CD4-positive, alpha-beta memory T cell (primary cell): ENCODE data around the gene C11orf21. TPM values are rescaled to one million over a fixed set of nuclear protein-coding genes. Genes with fewer than 3 reads are reported as not detected.

ENCODE experiments used
- CTCF ChIA-PET: fragments of 350-600 bp; sonication (Branson Sonifier 250); formaldehyde crosslinking; loops from one replicate; lab custom pipeline; 2021; ENCODE audit warnings: inconsistent platforms; ENCODE audit not compliant: partially characterized antibody; lab: Charles Lee
- POLR2A ChIA-PET: fragments of 350-600 bp; sonication (Branson Sonifier 250); formaldehyde crosslinking; loops from one replicate; lab custom pipeline; 2021; ENCODE audit not compliant: partially characterized antibody; lab: Charles Lee
- DNase-seq, 5 donors: peaks; one replicate each; pipeline versions ENCODE4 v3.0.0 to v3.0.0-alpha.2; 2020 to 2022; ENCODE audit warnings: mixed read lengths in 1 of 5
- H3K27ac ChIP-seq: one replicate; pipeline ENCODE4 v1.7.0; 2013; ENCODE audit warnings: low read depth, low read length
- H3K27me3 ChIP-seq: 2 replicates; pipeline ENCODE4 v1.7.0; 2013; ENCODE audit warnings: mild to moderate bottlenecking, low read length, moderate library complexity; ENCODE audit not compliant: insufficient read depth
- H3K36me3 ChIP-seq: 2 replicates; pipeline ENCODE4 v1.7.0; 2013; ENCODE audit warnings: mild to moderate bottlenecking, low read length, moderate library complexity; ENCODE audit not compliant: insufficient read depth
- H3K4me1 ChIP-seq: 2 replicates; pipeline ENCODE4 v1.7.0; 2013; ENCODE audit warnings: mild to moderate bottlenecking, low read length, moderate library complexity; ENCODE audit not compliant: insufficient read depth
- H3K4me3 ChIP-seq, 2 donors: one replicate each; pipeline ENCODE4 v1.7.0; 2013; ENCODE audit warnings: low read length in 2 of 2, mild to moderate bottlenecking in 1 of 2
- H3K9me3 ChIP-seq, 2 donors: one replicate each; pipeline ENCODE4 v1.7.0; 2013; ENCODE audit warnings: low read length in 2 of 2, control low read depth in 1 of 2; ENCODE audit not compliant: control insufficient read depth in 1 of 2
- H3K27ac Mint-ChIP-seq, 7 donors: one replicate each; pipeline ENCODE4 v1.8.0; 2020 to 2021; ENCODE audit warnings: mixed read lengths in 7 of 7, mild to moderate bottlenecking in 6 of 7, inconsistent platforms in 3 of 7, moderate library complexity in 3 of 7
- H3K27me3 Mint-ChIP-seq, 2 donors: one replicate each; pipeline ENCODE4 v1.8.0; 2020 to 2021; ENCODE audit warnings: mixed read lengths in 2 of 2
- H3K36me3 Mint-ChIP-seq, 2 donors: one replicate each; pipeline ENCODE4 v1.8.0; 2020 to 2021; ENCODE audit warnings: mixed read lengths in 2 of 2, inconsistent platforms in 1 of 2, mild to moderate bottlenecking in 1 of 2
- H3K4me1 Mint-ChIP-seq, 4 donors: one replicate each; pipeline ENCODE4 v1.8.0; 2020 to 2021; ENCODE audit warnings: mixed read lengths in 4 of 4, mild to moderate bottlenecking in 1 of 4
- H3K4me3 Mint-ChIP-seq, 8 donors: one replicate each; pipeline ENCODE4 v1.8.0; 2020 to 2021; ENCODE audit warnings: mixed read lengths in 8 of 8, mild to moderate bottlenecking in 7 of 8, moderate library complexity in 6 of 8, inconsistent platforms in 3 of 8
- H3K9me3 Mint-ChIP-seq, 8 donors: one replicate each; pipeline ENCODE4 v1.8.0; 2020 to 2021; ENCODE audit warnings: mixed read lengths in 8 of 8, mild to moderate bottlenecking in 5 of 8, inconsistent platforms in 3 of 8, moderate library complexity in 1 of 8
- intact Hi-C: fragments of 100-400 bp; cut with micrococcal nuclease; formaldehyde crosslinking; loops from one replicate; pipeline ENCODE4 v1.15.1; 2023
- polyA plus RNA-seq, 2 donors: library from polyadenylated mRNA; unstranded; fragments of 300-500 nt; fragmentation: Illumina TruSeq; gene quantifications; one replicate each; pipeline ENCODE4 v1.2.3, GENCODE V29; 2021
- total RNA-seq, 2 experiments: library from RNA; stranded (reverse); gene quantifications; one replicate each; pipeline ENCODE4 v1.2.3, GENCODE V29; 2021

The C11orf21 gene
- total and polyA plus RNA-seq, 4 experiments from 2014 or later, result 9.4 to 65.6 (median 37.6) TPM

DNA sequence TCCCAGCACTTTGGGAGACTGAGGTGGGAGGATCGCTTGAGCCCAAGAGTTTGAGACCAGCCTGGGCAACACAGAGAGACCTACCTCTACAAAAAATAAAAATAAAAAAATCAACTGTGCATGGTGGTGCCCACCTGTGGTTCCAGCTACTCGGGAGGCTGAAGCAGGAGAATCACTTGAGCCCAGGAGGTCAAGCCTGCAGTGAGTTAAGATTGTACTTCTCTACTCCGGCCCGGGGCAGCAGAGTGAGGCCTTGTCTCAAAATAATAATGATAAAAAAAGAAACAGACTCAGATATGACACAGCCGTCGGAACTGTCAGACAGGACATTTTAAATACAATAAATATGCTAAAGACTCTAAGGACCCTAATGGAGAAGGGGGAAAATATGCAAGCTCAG, 49.7 kb downstream of the C11orf21 start:
- H3K9me3 Mint-ChIP-seq, result peaks cover 0 to 6% (median 0%) of the 10 kb centered on the region in 8 donors
- Histone ChIP-seq H3K36me3 (no peaks in the 10 kb centered on the region), H3K27me3 (no peaks in the 10 kb centered on the region), H3K4me3 (no peak overlapping the region), H3K9me3 (no peaks in the 10 kb centered on the region), H3K4me1 (no peaks in the 10 kb centered on the region), H3K27ac (no peak overlapping the region)
- no peak for DNase-seq
- intact Hi-C loops, result no loop called here
- peaks cover 0 to 3% of the 10 kb centered on the region in 2 donors for H3K27me3 Mint-ChIP-seq
- no peak overlapping the region for H3K27ac Mint-ChIP-seq
- H3K4me3 Mint-ChIP-seq, result no peak overlapping the region
- ChIA-PET CTCF (interaction anchor here (1.2 kb wide), 1 partner anchor 51 kb away, joined by 3 read pairs; no protein-coding TSS in a partner anchor), POLR2A (no interaction called here)
- no peaks in the 10 kb centered on the region for H3K36me3 Mint-ChIP-seq
- H3K4me1 Mint-ChIP-seq, result no peaks in the 10 kb centered on the region

- intact Hi-C loops, result no loop called here
These were observed 50.6 kb downstream of the C11orf21 start for GRCh38 chr11:2251138-2251537.

DNA sequence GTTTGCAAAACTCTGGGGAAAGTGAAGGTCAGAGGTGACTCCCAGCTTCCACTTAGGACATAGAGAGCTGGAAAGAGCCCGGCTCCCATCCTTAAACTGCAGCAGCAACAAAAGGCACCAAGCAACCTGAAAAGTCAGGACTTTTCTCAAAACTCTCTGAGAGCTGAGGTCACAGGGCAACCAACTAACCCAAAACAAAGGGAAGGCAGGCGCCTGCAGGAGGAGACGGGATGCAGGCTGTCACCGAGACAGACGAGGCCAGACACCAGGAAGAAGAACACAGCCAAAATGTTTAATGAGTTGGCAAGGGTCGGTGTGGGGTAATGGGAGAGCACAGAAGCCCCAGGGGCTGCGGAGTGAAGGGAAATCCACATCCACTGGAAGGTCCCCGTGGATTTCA, 51.2 kb downstream of the C11orf21 start:
- H3K9me3 Mint-ChIP-seq, result peaks cover 0 to 6% (median 0%) of the 10 kb centered on the region in 8 donors
- no peaks in the 10 kb centered on the region for H3K27me3 Mint-ChIP-seq
- no peaks in the 10 kb centered on the region for H3K4me1 ChIP-seq
- POLR2A ChIA-PET, result no interaction called here
- no peaks in the 10 kb centered on the region for H3K27me3 ChIP-seq
- intact Hi-C loops, result no loop called here
- H3K4me1 Mint-ChIP-seq, result no peaks in the 10 kb centered on the region
- H3K36me3 Mint-ChIP-seq, result no peaks in the 10 kb centered on the region
- H3K36me3 ChIP-seq, result no peaks in the 10 kb centered on the region
- no peak for DNase-seq
- no peak overlapping the region for H3K4me3 ChIP-seq
- no peaks in the 10 kb centered on the region for H3K9me3 ChIP-seq
- CTCF ChIA-PET, result no interaction called here
- peak overlapping the region in 1 of 7 donors; percentile 36 for H3K27ac Mint-ChIP-seq
- H3K27ac ChIP-seq, result no peak overlapping the region
- H3K4me3 Mint-ChIP-seq, result peak overlapping the region in 1 of 8 donors; percentile 41

More at GRCh38 chr11:2251138-2251537, 50.6 kb downstream of the C11orf21 start:
- POLR2A ChIA-PET, result no interaction called here
- Mint-ChIP-seq H3K27ac (no peak overlapping the region), H3K27me3 (no peaks in the 10 kb centered on the region), H3K4me3 (no peak overlapping the region), H3K4me1 (no peaks in the 10 kb centered on the region), H3K9me3 (peaks cover 0 to 6% (median 0%) of the 10 kb centered on the region in 8 donors), H3K36me3 (no peaks in the 10 kb centered on the region)
- Histone ChIP-seq H3K9me3 (no peaks in the 10 kb centered on the region), H3K27ac (no peak overlapping the region), H3K27me3 (no peaks in the 10 kb centered on the region), H3K4me1 (no peaks in the 10 kb centered on the region), H3K36me3 (no peaks in the 10 kb centered on the region), H3K4me3 (no peak overlapping the region)
- DNase-seq, result no peak
- CTCF ChIA-PET, result no interaction called here

- intact Hi-C loops, result no loop called here
- Histone ChIP-seq H3K27me3 (no peaks in the 10 kb centered on the region), H3K4me1 (no peaks in the 10 kb centered on the region), H3K36me3 (no peaks in the 10 kb centered on the region), H3K9me3 (no peaks in the 10 kb centered on the region), H3K27ac (no peak overlapping the region), H3K4me3 (no peak overlapping the region)
- no peak for DNase-seq
- no peaks in the 10 kb centered on the region for H3K27me3 Mint-ChIP-seq
- no peaks in the 10 kb centered on the region for H3K36me3 Mint-ChIP-seq
- no peak overlapping the region for H3K4me3 Mint-ChIP-seq
- H3K4me1 Mint-ChIP-seq, result no peaks in the 10 kb centered on the region
- CTCF ChIA-PET, result interaction anchor here (1.4 kb wide), 1 partner anchor 55 kb away, joined by 4 read pairs; no protein-coding TSS in a partner anchor
- H3K27ac Mint-ChIP-seq, result no peak overlapping the region
- H3K9me3 Mint-ChIP-seq, result peaks cover 0 to 3% (median 0%) of the 10 kb centered on the region in 8 donors
- POLR2A ChIA-PET, result no interaction called here
These were observed 51.7 kb downstream of the C11orf21 start for GRCh38 chr11:2250041-2250440.

DNA sequence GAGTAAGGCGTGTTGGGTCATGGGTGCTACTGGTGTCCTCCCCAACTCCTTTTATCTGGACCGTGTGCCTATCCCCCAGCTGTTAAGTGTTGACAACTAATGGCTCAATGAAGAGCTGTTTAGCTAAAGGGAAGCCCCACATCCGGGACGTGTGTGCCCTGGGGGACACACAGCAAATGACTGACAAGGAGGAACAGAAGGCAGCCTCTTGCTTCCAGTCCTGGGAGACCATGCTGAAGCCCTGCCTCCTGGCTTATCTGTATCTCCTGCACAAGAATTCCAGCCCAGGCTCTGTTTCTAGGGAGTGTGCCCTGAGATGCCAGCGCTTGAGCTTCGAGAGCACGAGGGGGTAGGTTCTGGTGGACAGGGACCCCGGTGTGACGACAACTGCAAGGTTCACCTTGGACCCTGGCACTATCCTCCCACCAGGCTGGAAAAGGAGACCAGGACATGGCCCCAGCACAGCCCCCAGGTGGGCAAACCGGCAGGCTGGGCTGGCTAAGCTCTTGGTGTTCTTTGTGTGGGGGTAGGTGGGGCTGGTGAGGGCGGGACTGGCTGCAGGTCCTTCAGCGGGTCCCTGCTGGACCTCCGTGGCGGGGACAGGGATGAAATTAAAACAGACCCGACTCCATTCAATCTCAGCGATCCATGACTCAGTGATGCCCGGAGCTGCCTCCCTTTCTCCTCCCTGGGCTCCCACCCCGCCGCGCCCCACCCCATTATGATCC, 52.4 kb downstream of the C11orf21 start:
- no peak overlapping the region for H3K27ac Mint-ChIP-seq
- no peaks in the 10 kb centered on the region for H3K27me3 Mint-ChIP-seq
- no peak overlapping the region for H3K4me3 Mint-ChIP-seq
- no peak for DNase-seq
- no peaks in the 10 kb centered on the region for H3K9me3 ChIP-seq
- POLR2A ChIA-PET, result no interaction called here
- no peaks in the 10 kb centered on the region for H3K4me1 ChIP-seq
- no peaks in the 10 kb centered on the region for H3K27me3 ChIP-seq
- intact Hi-C loops, result no loop called here
- no peaks in the 10 kb centered on the region for H3K36me3 Mint-ChIP-seq
- no peak overlapping the region for H3K27ac ChIP-seq
- H3K4me3 ChIP-seq, result no peak overlapping the region
- no peaks in the 10 kb centered on the region for H3K36me3 ChIP-seq
- no peaks in the 10 kb centered on the region for H3K4me1 Mint-ChIP-seq
- H3K9me3 Mint-ChIP-seq, result peaks cover 0 to 3% (median 0%) of the 10 kb centered on the region in 8 donors
- CTCF ChIA-PET, result interaction anchor here (1.4 kb wide), 1 partner anchor 55 kb away, joined by 4 read pairs; no protein-coding TSS in a partner anchor

DNA sequence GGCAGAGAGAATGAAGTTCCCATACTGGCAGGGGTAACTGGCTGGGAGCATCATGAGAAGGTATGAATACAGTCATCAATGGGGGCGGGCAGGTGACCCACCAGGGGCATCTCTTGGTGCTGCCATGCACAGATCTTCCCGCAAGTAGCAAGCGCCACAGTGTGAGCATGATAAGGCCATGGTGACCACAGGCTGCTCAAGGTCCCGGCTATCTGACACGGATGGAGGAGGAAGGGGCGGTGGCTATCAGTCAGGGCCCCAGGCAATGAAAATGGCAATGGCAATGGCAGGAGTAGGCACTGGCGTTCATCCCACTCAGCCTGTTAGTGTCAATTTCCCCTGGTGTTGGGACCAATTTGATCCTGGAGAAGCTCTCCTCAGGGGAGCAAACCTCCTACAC, 53.0 kb downstream of the C11orf21 start:
- intact Hi-C loops, result no loop called here
- Mint-ChIP-seq H3K9me3 (peaks cover 0 to 3% (median 0%) of the 10 kb centered on the region in 8 donors), H3K27me3 (no peaks in the 10 kb centered on the region), H3K4me1 (no peaks in the 10 kb centered on the region), H3K27ac (no peak overlapping the region), H3K36me3 (no peaks in the 10 kb centered on the region), H3K4me3 (no peak overlapping the region)
- ChIA-PET POLR2A (no interaction called here), CTCF (interaction anchor here (1.4 kb wide), 1 partner anchor 56 kb away, joined by 4 read pairs; no protein-coding TSS in a partner anchor)
- no peaks in the 10 kb centered on the region for H3K27me3 ChIP-seq
- no peak overlapping the region for H3K4me3 ChIP-seq
- H3K27ac ChIP-seq, result no peak overlapping the region
- no peaks in the 10 kb centered on the region for H3K4me1 ChIP-seq
- no peak for DNase-seq
- no peaks in the 10 kb centered on the region for H3K9me3 ChIP-seq
- H3K36me3 ChIP-seq, result no peaks in the 10 kb centered on the region

DNA sequence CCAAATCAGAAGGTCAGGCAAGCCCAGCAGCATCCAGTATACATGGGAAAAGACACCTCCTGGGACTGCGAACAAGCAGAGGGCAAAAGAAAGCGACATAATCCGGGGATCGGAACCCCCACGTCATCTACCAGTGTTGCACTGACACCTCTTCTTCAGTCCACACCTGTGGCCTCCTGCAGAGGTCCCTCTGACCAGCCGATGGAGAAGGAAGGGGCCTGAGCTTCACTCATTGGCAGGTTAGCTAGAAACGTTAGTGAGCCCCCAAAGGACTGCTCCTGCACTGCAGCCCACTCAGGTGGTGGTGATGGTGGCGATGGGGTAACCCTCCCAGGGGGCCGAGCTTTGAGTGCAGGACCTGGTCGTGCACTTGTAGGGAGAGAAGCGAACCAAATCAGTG, 53.5 kb downstream of the C11orf21 start:
- ChIA-PET POLR2A (no interaction called here), CTCF (no interaction called here)
- intact Hi-C loops, result no loop called here
- H3K4me3 Mint-ChIP-seq, result no peak overlapping the region
- H3K9me3 ChIP-seq, result no peaks in the 10 kb centered on the region
- no peaks in the 10 kb centered on the region for H3K36me3 Mint-ChIP-seq
- H3K27me3 ChIP-seq, result no peaks in the 10 kb centered on the region
- no peaks in the 10 kb centered on the region for H3K4me1 Mint-ChIP-seq
- H3K27me3 Mint-ChIP-seq, result no peaks in the 10 kb centered on the region
- no peak for DNase-seq
- H3K9me3 Mint-ChIP-seq, result peaks cover 0 to 3% (median 0%) of the 10 kb centered on the region in 8 donors
- no peaks in the 10 kb centered on the region for H3K4me1 ChIP-seq
- H3K27ac ChIP-seq, result no peak overlapping the region
- H3K4me3 ChIP-seq, result no peak overlapping the region
- no peak overlapping the region for H3K27ac Mint-ChIP-seq
- no peaks in the 10 kb centered on the region for H3K36me3 ChIP-seq
